Kidney capillary endothelial cell (primary cell): ENCODE results near the gene SH3RF3.
"Not testable (repeated sequence)": the region's sequence is repeated elsewhere in the genome, so short reads cannot be mapped to it uniquely, and the experiment has no call there.

Source experiments
- DNase-seq: peaks from one replicate; pipeline ENCODE4 v3.0.0-alpha.2; 2018; ENCODE audit warnings: low spot score

SH3RF3 gene

GRCh38 chr2:109217362-109218086, 88.5 kb downstream of the SH3RF3 start:
- peak; percentile 77 for DNase-seq

DNA sequence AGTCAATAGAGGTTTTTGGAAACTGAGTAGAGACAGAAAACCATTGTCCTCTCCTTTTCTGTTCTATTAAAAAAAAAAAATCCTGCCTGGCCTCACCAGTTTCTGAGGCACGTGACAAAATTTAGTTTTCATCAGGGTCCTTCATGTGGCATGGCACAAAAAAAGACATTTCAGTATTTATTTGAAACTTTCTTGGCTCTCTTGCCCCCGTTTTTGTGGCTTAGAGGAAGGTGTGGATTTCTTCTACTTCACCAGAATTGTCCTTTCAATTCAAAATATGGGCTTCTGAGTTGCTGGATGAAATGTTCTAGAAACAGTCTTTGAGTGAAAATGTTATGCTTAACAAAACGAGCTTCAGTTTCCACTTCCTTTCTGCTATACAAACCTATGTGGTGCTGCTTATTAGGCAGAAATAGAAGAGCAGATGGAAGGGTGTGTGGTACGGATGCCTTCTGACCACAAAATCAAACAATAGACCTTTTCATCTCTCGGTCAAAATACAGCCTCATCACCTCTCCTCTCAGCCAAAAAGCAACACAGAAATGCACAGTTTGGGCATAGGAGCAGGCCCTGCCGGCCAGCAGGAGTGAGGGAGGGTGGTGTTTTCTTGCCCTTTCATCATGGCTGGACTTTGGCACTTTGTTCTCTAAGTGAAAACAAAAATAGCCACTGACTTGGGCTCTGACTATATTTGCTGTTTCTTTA, 89.2 kb downstream of the SH3RF3 start:
- no peak for DNase-seq

DNA sequence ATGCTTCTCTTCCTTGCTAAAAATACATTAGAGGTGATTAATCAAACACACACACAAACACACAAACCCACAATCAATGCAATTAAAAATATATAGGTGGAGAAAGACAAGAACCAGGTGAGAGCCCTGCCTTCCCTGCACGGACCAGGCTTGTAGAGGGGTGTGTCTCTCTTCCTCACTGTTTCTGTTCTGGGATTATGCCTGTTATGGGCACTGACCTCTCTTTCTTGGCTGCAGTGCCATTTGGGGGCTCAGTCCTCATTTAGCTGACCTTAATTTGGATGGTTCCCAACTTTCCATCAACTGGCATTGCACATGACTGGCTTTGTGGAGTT, 89.8 kb downstream of the SH3RF3 start:
- DNase-seq = no peak

- no peak for DNase-seq
These were observed 91.9 kb downstream of the SH3RF3 start for GRCh38 chr2:109220860-109221259.

- DNase-seq = not testable (repeated sequence)
These were observed 92.3 kb downstream of the SH3RF3 start for GRCh38 chr2:109221316-109221715.

GRCh38 chr2:109222422-109222821, 93.4 kb downstream of the SH3RF3 start:
- no peak for DNase-seq

DNA sequence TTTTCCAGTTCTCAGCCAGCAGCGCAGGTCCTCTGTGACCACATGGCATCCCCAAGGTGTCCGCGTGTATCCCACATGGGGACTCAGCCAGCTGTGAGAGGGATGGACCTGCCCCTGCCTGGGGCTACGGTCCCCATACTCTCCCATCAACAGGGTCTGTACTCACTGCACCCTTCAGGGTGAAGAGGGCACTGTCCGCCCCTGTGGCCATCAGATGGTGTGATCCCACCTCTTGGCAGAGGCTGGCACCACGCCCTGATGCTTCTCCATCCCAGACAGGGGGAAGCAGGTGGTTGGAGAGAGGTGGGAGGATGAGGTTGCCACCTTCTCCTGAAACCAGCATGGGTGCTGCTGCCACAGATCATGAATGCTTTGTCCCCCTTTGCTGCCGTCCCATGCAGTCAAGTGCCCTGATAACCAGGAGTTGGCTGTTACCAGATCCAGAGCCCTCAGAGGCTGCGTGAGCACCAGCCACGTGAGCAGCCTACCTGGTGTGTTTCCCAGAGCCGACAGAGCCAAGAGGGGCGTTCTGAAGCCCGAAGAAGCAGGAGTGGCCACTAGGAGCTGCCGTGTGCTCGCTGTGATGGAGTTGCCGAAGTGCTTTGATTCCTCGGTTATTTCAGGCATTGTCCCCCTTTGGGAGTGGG, 93.9 kb downstream of the SH3RF3 start:
- DNase-seq = no peak

DNA sequence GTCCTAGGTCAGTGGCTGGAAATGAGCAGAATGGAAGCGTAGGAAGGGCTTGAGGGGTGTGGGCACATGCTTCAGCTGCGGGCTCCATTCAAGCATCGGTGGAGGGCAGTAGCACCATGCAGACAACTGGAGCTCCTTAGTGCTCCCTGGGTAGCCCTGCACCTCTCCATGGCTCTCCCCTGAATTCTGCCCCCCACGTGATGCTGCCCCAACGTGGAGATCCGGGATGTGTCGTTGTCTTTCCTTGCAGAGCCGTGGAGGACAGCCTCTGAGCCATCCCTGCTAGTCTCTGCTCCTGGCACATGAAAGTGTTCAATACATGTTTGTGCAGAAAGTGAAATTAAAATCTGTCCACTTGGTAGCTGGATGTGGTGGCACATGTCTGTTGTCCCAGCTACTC, 94.5 kb downstream of the SH3RF3 start:
- no peak for DNase-seq

DNA sequence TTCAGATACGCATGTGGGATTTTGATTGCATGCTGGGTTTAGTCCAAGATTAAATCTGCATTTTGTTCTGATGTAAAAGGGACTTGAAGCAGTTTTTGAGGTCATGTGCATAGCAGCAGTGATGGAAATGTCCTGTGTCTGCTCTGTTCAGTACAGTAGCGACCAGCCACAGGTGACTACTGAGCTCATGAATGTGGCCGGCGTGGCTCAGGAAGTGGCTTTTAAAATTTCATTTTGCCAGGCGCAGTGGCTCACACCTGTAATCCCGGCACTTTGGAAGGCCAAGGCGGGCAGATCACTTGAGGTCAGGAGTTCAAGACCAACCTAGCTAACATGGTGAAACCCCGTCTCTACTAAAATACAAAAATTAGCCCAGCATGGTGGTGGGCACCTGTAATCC, 95.3 kb downstream of the SH3RF3 start:
- DNase-seq = not testable (repeated sequence)

DNA sequence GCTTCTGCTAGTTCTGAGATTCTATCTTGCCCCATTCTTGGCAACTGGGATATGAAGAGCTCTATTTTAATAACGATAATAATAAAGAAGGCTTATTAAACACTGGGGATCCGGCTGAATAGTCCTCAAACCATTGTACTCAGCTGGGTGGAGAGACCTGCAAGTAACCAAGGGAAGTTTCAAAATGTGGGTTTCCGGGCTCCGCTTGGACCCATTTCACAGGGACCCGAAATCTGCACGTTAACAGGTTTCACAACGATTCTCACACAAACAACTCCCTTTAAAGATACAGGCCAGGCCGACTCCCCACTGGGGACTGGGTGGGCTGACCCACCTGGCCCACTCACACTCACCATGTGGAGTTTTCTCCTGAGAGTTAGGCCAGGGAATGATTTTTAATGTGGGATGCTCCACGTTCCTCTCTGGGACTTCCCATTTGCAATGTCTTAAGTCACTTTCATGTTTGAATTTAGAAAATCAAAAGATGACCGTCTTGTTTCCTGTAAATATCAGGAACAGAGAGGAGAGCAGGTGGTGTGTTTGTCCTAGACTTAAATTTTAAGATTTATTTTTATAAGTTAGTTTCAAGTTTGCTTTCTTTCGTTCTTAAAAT, 96.3 kb downstream of the SH3RF3 start:
- no peak for DNase-seq

GRCh38 chr2:109226128-109226527, 97.1 kb downstream of the SH3RF3 start:
- DNase-seq = no peak

DNA sequence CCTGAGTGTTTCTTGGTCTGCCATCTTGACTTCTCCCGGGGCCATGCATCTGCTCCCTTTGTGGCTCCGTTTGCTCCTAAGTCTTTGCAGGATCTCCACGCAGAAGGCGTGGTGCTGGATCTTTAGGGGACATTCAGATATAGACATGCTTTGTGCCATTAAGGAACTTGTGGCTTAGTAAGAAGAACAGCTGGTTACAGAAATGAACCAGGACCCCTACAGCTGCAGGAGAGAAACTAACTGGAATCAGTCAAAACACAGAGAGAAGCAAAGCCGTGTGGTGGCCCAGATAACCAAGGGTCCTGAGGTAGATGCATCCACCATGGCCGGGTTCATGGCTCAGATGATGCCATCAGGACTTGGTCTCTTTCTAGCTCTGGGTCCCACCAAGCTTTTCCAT, 97.6 kb downstream of the SH3RF3 start:
- DNase-seq = no peak

GRCh38 chr2:109229094-109229675, 100.2 kb downstream of the SH3RF3 start:
- no peak for DNase-seq

DNA sequence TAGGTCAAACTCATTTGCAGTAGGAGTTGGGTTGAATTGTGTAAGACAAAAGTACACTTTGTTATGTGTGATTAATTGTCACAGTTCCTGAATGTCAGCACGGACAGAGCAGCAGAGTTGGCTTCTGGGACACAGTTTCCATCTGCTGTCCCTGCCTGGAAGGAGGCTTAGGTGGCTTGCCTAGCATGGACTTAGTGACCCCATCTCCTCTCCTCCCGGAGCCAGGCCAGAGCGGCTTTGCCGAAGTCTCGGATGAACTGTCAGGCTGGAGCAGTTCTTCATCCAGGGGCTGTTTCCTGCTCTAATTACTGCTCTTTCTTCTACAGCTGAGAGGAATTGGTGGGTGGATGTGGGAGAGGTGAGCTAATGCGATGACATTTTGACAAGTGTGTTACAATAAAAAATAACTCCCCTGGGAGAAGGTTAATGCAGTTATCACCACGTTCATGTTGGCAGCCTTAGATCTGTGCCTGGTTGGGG, 102.0 kb downstream of the SH3RF3 start:
- no peak for DNase-seq

GRCh38 chr2:109231428-109231827, 102.4 kb downstream of the SH3RF3 start:
- DNase-seq = no peak

GRCh38 chr2:109231996-109232705, 103.1 kb downstream of the SH3RF3 start:
- DNase-seq = no peak

DNA sequence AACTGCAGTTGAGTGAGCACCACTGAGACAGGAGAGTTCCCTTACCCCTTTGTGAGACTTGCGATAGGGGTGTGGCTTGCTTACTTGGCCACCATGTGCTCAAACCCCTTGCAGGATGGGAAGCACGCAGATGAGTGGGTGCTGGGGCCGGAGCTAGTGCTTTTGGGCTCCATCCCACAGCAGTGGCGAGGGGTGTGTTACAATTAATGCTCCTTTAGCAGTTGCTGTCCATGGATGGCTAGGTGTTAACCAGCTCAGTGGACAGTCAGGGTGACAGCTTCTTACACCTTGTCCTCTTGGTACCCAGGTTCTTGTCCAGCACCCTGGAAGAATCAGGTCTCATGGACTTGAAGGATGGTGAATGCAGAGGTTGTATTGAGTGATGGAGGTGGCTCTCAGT, 103.9 kb downstream of the SH3RF3 start:
- no peak for DNase-seq

DNA sequence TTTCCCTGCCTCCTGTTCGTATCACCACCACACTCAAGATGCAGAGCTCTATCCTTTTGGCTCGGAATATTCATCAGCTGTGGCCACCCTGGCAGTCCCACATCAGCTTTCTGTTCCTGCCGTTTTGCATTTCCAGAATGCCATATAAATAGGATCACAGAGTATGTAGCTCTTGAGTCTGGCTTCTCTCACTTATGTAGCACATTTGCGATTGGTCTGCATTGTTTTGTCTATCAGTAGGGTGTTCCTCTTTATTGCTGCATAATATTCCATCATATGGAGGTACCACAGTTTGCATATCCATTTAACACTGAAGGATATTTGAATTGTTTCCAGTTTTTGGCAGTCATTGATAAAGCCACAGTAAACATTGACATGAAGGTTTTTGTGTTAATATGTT, 104.6 kb downstream of the SH3RF3 start:
- no peak for DNase-seq

- no peak for DNase-seq
These were observed 105.3 kb downstream of the SH3RF3 start for GRCh38 chr2:109234355-109234754.

- no peak for DNase-seq
These were observed 107.1 kb downstream of the SH3RF3 start for GRCh38 chr2:109236147-109236546.

GRCh38 chr2:109237792-109238191, 108.8 kb downstream of the SH3RF3 start:
- no peak for DNase-seq

- DNase-seq = peak; percentile 71
These were observed 109.6 kb downstream of the SH3RF3 start for GRCh38 chr2:109238580-109238979.
